NCI-H2227 (cell line): Measurements from ENCODE around the gene ZDHHC24.
"Not testable (repeated sequence)": the region's sequence is repeated elsewhere in the genome, so short reads cannot be mapped to it uniquely, and the experiment has no call there.

ENCODE experiments used
- DNase-seq: peaks from one replicate; lab custom pipeline; 2025; ENCODE audit not compliant: unreplicated experiment; lab: John Stamatoyannopoulos, UW

Gene ZDHHC24

DNA sequence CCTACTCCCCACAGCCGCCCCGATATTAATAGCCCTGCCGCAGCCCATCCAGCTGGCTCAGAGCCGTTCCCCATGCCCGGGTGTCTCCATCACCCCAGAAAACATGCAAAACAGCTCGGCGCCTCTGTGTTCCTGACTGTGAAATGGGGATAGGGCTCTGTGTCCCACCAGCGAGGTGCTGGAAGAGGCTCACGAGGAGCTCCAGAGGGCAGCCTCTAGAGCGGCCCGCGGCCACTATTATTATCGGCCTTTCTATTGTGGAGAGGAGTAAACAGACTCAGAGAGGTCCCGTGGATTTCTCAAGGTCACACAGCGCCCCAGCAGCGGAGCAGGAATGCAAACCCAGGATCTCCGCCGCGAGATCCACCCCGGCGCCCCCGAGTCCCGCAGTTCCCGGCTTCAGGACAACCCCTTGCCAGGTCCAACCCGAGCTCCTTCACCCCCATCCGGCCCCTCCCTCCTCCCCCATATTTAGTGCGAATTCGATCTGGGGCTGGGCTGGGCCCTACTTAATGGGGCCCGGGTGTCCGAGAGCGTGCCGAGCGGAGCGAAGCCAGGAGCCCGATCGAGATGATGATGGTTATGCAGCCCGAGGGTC is 619 bp upstream of the ZDHHC24 start, which contains the start of gene ACTN3:
ACTN3 (plus strand) TSS at position 536 of the 598 bp plus-strand sequence; CDS start at position 571, 35 bp downstream.
- no peak for DNase-seq

DNA sequence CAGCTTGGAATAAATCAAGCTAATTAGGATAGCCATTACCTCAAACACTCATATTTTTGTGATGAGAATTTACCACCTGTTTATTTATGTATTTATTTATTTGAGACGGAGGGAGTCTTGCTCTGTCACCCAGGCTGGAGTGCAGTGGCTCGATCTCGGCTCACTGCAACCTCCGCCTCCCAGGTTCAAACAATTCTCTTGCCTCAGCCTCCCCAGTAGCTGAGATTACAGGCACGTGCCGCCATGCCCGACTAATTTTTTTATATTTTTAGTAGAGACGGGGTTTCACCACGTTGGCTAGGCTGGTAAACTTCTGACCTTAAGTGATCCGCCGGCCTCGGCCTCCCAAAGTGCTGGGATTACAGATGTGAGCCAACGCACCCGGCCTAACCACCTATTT is 896 bp downstream of the ZDHHC24 start:
- DNase-seq: not testable (repeated sequence)

DNA sequence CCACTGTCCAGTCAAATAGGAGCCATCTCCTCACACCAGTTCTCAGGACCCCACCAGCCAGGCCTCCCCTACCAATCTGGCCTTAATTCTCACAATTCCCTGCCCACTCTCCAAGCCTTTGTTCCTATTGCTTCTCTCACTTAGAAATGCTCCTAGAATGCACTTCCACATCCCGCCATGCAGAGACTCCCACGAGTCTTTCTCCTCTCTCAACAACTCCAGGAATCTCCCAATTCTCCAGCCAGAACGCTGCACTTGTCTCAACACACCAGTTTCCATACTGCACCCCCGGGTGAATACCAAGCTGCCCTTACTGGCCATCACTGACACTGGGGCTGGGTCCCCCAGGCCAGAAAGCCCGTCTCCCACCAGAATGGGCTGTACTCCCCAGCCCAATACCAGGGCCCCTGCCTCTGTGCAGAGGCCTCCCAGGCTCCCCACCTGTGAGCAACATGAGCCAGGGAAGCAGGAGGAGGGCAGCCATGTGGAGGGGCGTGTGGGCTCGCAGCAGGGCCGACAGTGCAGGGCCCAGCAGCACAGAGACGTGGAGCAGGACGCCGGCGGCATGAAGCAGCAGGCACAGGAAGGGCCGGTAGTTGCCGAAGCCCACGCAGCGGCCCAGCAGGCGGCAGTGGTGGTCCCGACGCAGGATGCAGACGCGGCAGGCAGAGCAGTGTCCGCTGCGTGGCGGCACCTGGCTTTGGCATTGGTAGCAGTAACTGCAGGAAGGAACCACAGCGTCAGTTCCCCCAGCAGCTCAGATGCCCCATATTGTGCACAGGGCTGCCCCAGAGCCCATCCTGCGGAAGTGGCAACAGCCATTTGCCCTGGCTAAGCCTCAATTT is 2.4 kb downstream of the ZDHHC24 start:
- DNase-seq: peak; percentile 80

DNA sequence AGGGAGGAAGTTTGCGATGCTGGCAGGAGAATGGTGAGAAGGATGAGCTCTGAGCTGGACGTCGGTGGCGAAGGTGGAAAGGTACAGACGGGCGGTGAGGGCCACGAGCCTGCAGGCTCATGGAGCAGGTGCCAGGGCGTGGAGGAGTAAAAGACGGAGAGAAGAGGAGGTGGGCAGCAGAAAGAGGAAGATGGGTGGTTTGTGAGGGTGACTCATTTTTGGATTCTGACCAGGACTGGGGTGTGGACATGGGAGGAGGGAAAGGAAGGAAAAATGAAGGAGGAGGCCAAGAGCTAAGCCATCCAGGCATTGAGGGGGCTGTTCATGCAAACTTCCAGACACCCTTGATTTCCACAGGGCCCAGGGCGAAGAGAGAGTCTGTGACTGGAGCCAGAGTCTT is 3.5 kb downstream of the ZDHHC24 start:
- DNase-seq: no peak

DNA sequence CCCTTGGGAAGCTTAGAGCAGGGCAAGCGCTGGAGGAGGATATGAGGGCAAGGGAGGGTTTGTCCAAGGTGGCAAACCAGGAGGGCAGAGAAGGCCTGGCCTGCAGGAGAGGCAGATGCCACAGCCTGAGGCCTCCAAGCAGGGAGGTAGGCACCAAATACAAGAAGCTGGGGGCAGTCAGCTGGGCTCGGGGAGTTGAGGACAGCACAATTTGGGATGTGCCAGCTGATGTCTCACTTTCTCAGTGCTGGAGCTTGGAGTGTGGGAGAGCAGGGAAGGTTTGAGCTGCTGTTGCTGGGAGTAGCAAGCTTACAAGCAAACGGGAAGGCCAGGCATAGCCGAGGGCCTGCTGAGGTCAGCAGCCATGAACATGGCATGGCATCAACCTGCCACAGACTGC is 4.0 kb downstream of the ZDHHC24 start:
- DNase-seq: no peak

DNA sequence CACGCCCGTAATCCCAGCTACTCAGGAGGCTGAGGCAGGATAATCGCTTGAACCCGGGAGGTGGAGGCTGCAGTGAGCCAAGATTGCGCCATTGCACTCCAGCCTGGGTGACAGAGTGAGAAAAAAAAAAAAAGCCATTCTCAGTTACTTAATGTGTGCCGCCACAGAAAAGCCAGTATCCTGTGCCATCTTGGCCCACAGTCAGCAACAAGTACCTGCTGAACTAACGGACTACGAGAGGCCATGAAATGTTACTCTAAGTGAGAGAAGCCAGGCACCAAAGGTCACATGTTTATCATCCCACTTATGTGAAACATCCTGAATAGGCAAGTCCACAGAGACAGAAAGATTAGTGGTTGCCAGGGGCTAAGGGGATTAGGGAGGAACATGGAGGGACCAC is 5.2 kb downstream of the ZDHHC24 start:
- DNase-seq: not testable (repeated sequence)

DNA sequence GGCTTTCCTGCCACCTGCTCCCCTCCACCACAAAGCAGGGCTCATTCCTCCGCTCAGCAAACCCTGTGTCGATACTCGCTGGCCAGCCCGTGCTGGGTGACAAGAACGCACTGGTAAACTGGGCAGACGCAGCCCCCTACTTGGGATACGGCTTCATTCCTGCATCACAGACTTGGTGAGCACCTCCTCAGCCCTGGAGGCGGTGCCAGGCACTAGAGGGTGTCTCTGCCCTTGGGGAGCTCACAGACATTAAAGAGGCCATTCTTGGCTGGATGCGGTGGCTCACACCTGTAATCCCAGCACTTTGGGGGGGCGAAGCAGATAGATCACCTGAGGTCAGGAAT is 6.0 kb downstream of the ZDHHC24 start:
- DNase-seq: no peak

DNA sequence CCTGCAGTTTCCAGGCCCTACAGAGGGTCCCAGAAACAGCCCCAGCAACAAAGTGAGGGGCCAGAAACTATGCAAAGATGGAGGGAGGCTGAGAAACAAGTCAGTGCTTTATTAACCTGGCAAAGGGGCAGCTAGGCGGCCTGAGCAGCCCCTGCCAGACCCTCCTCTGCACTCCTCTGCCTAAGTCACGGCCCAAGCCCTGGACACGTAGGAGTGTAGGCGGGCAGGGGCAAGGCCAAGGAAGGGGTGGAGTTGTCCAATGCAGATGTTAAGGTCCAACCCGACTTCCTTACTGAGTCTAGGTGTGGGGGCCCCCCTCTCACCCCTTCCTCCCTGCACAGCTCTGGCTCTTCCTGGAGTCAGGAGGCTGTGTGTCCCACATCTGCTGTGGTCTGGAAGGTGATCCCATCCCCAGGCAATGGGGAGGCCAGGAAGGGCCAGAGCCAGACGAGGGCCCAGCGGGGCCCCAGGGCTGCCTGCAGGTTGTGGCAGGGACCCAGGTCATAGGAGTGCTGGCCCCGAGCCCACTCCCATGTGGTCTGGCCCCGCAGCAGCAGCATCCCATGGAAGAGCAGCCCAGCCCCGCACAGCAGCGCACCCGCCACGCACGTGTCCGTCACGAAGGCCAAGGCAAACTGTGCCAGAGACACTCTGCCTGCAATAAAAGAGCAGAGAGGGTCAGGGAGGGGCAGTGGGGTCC is 6.5 kb downstream of the ZDHHC24 start:
- DNase-seq: no peak

DNA sequence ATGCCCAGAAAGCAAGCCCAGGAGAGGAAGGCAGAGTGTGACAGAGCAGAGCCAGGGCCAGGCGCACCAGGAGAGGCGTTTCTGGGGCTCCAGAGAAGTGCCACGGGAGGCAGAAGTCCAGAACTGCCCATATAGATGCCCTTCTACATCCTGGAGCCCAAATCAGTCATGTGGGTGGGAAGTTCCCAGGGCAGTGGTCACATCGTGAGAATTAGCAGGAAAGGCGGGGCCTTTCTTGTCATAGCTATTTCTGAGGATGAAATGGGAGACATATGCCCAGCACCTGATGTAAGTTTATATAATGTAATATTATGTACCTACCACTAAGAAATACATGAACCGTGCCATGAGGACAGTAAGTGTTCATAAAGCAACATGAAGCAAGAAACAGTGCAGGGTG is 13.1 kb downstream of the ZDHHC24 start:
- no peak for DNase-seq

DNA sequence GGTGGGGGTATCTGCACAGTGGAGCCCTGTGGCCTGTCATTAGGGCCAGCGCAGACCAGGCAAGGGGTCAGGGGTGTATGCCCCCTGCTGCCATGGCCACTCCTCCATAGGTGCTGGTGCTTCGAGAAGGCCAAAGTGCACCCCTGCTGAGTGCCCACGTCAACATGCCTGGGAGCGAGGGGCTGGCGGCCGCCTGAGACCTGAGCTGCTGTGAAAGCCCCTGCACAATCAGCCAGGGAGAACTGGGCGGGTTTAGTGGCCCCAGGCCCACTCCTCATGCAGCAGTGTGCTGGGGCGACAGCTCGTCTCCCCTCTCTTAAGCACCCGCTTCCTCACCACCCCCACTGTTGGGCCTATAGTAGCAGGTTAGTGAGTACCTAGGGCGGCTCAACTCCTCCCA is 14.0 kb downstream of the ZDHHC24 start:
- DNase-seq: no peak

DNA sequence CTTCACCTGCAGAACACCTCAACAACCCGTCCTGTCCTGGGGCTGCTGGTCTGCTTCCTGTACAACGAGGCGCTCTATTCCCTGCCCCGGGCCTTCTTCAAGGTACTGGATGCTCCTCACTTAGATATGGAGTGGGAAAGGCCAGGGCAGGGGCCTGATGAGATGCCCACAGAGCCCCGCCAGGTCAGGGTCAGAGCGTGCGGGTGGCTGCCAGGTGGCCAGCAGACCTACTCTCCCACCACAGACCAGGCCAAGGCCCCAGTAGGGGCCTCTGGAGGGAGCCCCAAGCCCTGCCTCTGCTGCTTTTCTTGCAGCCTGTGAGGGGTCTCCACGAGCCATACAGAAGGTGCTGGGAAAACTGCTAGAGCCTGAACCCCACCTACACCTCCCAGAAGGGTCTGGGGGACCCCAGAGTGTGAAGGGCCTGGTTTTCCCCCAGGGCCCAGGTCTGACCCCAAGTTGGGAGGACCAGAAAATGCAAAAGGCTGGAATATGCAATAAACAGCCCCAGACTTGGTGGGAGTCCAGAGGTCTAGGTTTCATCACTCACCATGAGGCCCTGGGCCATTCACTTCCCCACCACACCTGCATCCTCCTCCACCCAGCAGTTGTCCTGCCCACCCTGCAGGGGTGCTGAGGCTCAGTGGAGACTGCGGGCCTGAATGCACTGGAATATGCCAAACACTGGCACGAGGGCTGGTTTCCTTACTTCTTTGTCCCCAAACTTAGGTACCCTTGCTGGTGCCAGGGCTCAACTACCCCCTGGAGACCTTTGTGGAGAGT is 14.7 kb downstream of the ZDHHC24 start:
- DNase-seq: no peak

DNA sequence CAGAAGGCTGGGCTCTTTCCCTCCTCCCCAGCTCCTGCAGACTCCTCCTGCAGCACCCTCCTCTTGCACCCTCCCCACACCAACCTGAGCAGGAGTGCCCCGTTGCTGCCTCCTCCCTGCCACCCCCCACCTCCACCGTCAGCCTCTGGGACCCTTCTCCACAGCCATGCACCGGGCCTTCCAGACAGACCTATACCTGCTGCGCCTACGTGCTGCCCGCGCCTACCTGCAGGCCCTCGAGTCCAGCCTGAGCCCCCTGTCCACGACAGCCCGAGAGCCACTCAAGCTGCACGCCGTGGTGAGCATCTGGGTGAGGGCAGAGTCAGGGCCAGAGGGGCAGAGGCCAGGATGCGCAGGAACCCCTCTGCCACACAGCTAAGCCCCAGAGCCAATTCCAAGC is 16.2 kb downstream of the ZDHHC24 start:
- no peak for DNase-seq

DNA sequence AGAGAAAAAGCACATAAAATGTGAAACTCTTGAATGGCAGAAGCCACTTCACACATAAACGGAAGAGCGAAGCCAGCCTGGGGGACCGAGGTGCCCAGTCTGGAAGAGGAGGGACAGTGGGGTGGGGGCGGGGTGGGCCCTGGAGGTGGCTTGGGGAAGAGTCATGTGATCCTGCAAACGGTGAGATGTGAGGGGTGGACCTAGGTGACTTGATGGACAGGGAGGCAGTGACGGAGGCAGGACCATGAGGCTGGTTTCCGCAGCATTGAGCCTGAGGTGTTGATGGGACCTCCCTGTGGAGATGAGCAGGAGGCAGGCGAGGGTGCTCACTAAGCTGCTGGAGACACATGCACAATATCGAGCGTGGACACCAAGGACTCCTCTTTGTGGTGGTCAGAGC is 16.8 kb downstream of the ZDHHC24 start:
- DNase-seq: no peak

DNA sequence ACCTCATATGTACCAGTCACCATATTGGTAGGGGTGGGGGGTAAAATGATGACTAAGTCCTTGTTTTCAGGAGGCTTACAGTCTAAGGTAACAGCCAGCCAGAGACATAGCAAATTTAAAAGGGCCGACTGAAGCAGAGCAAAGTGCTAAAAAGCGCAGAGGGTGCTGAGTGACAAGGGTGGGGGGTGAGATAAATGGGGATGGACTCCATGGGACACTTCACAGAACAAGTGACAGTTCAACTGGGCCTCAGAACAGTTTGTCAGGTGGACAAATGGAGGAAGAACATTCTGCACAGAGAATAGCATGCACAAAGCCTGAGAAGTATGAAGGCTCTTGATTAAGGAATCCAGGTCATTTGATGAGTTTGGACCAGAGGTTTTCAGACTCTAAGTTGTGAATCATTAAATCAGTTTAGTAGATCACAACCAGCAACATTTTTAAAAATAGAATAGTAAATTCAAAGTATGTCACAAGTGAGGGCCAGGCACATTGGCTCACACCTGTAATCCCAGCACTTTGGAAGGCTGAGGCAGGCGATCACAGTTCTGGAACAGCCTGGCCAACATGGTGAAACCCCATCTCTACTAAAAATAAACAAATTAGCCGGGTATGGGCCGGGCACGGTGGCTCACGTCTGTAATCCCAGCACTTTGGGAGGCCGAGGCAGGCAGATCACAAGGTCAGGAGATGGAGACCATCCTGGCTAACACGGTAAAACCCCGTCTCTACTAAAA is 21.4 kb downstream of the ZDHHC24 start:
- DNase-seq: no peak

DNA sequence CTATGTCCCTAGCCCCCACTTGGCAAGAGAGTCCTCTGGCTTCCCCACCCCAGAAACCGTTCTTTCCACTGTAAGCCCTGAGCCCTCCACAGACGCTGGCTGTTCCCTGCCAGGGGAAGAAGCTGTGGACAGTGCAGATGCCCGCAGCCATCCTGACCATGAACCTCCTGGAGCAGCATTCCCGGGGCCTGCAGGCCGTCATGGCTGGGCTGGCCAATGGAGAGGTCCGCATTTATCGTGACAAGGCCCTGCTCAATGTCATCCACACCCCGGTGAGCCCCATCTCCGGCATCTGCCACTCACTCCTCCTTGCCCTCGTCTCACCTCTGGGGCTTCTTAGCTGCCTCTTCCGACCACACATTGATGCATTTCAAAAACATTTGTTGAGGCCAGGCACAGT is 22.2 kb downstream of the ZDHHC24 start:
- no peak for DNase-seq

DNA sequence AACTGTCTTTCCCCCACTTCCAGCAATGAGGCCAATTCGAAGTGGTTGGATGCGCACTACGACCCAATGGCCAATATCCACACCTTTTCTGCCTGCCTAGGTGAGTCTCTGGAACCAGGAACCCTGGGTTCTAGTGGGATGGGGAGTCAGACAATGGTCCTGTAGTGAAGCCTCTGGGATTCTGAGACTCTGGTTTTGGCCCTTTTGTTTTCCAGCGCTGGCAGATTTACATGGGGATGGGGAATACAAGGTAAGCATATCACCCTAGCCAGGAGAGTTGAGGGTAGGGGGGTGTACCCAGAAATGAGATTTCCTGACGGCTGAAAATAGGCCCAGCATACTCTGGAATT is 34.9 kb downstream of the ZDHHC24 start:
- DNase-seq: no peak

DNA sequence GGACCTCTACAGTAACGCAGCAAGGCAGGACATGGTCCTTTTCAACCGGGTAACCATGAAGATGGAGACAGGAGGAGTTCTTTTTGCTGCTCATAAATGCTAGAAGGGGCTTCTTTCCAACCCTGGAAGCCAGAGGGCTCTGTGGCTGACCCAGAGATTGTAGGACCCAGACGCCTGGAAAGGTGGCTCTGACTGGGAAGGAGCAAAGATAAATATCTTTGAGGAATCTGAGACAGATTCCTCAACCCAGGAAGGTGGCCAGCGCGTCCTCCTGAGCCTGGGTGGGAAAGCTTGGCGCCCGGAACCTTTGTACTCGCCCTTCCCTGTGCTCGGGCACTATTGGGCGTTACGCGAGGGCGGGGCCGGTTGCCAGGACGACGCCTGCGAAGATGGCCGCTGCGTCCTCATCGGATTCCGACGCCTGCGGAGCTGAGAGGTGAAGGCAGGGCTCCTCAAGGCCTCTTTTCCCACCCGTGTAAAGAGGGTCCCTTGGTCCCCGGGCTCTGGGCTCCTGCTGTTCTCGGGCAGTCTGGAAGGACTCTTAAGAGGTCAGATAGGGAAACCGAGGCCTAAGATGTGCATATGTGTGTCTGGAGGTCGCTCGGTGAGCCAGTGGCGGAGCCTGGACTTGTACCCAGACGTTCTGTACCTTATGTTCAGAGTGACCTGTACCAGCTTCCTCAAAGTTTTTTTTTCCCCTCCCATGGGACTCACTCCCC is 35.4 kb downstream of the ZDHHC24 start, which contains the start of gene BBS1:
BBS1 (plus strand) TSS at position 365 of the 719 bp plus-strand sequence; CDS start at position 390, 25 bp downstream.
- peak; percentile 90 for DNase-seq

DNA sequence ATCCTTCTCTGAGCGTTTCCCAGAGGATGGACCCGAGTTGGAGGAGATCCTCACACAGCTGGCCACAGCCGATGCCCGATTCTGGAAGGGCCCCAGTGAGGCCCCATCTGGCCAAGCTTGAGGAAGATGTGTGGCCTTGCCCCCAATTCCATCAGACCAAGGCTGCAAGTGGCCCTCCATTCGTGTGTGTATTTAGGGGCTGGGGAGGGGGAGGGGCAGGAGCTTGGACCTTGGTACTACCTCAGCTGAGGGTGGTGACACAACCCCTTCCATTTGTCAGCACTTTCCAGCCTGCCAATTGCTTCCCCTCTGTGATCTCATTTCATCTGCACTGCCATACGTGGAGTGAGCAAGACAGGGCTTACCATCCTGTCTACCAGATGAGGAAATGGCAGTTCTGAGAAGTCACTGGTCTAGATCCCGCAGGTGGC is 36.7 kb downstream of the ZDHHC24 start:
- no peak for DNase-seq

DNA sequence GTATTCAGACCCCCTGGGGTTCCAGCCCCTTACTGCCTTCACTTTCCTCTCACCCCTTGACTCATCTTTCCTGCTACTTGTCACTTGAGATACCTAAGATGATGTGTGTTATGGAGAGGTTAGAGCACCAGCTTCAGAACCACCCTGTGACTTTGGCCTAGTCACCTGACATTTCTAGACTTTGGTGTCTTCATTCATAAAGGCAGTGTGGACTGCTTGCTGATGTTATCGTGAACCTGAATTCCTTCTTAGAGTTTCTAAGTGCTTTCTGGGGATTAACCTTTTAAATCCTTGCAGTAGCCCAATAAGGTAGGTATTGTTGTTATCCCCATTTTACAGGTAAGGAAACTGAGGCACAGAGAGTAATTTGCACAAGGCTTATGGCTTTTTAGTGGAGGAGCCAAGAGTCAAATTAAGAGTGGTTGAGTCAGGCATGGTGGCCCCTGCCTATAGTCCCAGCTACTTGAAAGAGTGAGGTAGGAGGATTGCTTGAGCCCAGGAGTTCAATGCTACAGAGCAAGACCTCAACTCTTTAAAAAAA is 40.5 kb downstream of the ZDHHC24 start:
- no peak for DNase-seq

DNA sequence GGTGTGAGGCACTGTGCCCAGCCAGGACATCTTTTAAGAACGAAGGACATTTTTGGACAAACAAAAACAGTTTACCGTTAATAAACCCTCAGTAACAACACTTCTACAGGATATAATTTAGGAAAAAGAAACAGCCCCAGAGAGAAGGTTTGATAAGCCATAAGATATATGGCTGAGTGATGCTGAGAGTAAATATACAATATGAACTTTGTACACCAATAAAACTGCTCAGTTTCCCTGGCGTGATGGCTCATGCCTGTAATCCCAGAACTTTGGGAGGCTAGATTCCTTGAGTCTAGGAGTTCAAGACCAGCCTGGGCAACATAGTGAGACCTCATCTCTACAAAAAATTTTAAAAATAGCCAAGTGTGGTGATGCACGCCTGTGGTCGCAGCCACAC is 47.3 kb downstream of the ZDHHC24 start:
- DNase-seq: no peak
